Activated CD4-positive, CD25-positive, alpha-beta regulatory T cell treated with anti-CD3 and anti-CD28 coated beads, Interleukin-2, amount 50 U/mL, for 72 hours (primary cell): ENCODE measurements around the gene PLIN5.
"Not testable (repeated sequence)": the region's sequence is repeated elsewhere in the genome, so short reads cannot be mapped to it uniquely, and the experiment has no call there.

Experiments
- DNase-seq: peaks from one replicate; pipeline ENCODE4 v3.0.0; 2021

The PLIN5 gene

GRCh38 chr19:4567584-4568071 lies 32.6 kb upstream of the PLIN5 start:
- DNase-seq, result peak; percentile 77

GRCh38 chr19:4566402-4567051 lies 31.5 kb upstream of the PLIN5 start:
- DNase-seq, result no peak

- DNase-seq, result not testable (repeated sequence)
These were observed 28.5 kb upstream of the PLIN5 start for GRCh38 chr19:4563562-4563961.

GRCh38 chr19:4562085-4562484 lies 27.1 kb upstream of the PLIN5 start:
- not testable (repeated sequence) for DNase-seq

GRCh38 chr19:4559569-4559968 lies 24.5 kb upstream of the PLIN5 start, which contains the start of gene SEMA6B:
TSS of gene SEMA6B (minus strand) at chr19:4559684. CDS start at chr19:4558457, 1,227 bp downstream.
- DNase-seq, result no peak

GRCh38 chr19:4557971-4558941 lies 23.2 kb upstream of the PLIN5 start:
- DNase-seq, result peak; percentile 67

GRCh38 chr19:4557144-4557970 lies 22.3 kb upstream of the PLIN5 start:
- no peak for DNase-seq

GRCh38 chr19:4556597-4557127 lies 21.6 kb upstream of the PLIN5 start:
- DNase-seq, result peak; percentile 50

- DNase-seq, result no peak
These were observed 20.9 kb upstream of the PLIN5 start for GRCh38 chr19:4555657-4556561.

- no peak for DNase-seq
These were observed 19.7 kb upstream of the PLIN5 start for GRCh38 chr19:4554717-4555116.

- DNase-seq, result no peak
These were observed 18.8 kb upstream of the PLIN5 start for GRCh38 chr19:4553775-4554174.

GRCh38 chr19:4553092-4553695 lies 18.2 kb upstream of the PLIN5 start:
- no peak for DNase-seq

GRCh38 chr19:4552525-4552819 lies 17.4 kb upstream of the PLIN5 start:
- no peak for DNase-seq

- DNase-seq, result no peak
These were observed 15.5 kb upstream of the PLIN5 start for GRCh38 chr19:4550479-4551050.

- DNase-seq, result no peak
These were observed 15.0 kb upstream of the PLIN5 start for GRCh38 chr19:4550018-4550417.

- no peak for DNase-seq
These were observed 13.2 kb upstream of the PLIN5 start for GRCh38 chr19:4548238-4548584.

- no peak for DNase-seq
These were observed 12.5 kb upstream of the PLIN5 start for GRCh38 chr19:4547303-4548237.

GRCh38 chr19:4543842-4544647 lies 9.0 kb upstream of the PLIN5 start:
- DNase-seq, result no peak
